Suprapubic skin (tissue), 4 donors: ENCODE results near the gene RBM39. TPM values are rescaled to one million over a fixed set of nuclear protein-coding genes. Genes with fewer than 3 reads are reported as not detected.
"Not testable (repeated sequence)": the region's sequence is repeated elsewhere in the genome, so short reads cannot be mapped to it uniquely, and the experiment has no call there.

Experiments used
- DNase-seq, 2 donors: peaks; one replicate each; pipeline ENCODE4 v3.0.0-alpha.2; 2019; ENCODE audit warnings: low spot score in 2 of 2
- H3K27ac ChIP-seq: fragments of 200-600 bp; sonication (generic); one replicate; pipeline ENCODE4 v1.5.1; 2019
- H3K27me3 ChIP-seq: fragments of 200-600 bp; sonication (generic); one replicate; pipeline ENCODE4 v1.5.1; 2019
- H3K36me3 ChIP-seq: fragments of 200-600 bp; sonication (generic); one replicate; pipeline ENCODE4 v1.5.1; 2019
- H3K4me1 ChIP-seq: fragments of 200-600 bp; sonication (generic); one replicate; pipeline ENCODE4 v1.5.1; 2019
- H3K4me3 ChIP-seq: fragments of 200-600 bp; sonication (generic); one replicate; pipeline ENCODE4 v1.5.1; 2019; ENCODE audit warnings: mild to moderate bottlenecking
- H3K9me3 ChIP-seq: fragments of 200-600 bp; sonication (generic); one replicate; pipeline ENCODE4 v1.5.1; 2019
- CTCF ChIP-seq, 2 donors: fragments of 200-600 bp in 1 of 2; fragments of 450-650 bp in 1 of 2; sonication (generic) in 1 of 2; IDR thresholded peaks; one replicate each; pipeline ENCODE4 v1.5.1; 2016 to 2019; ENCODE audit warnings: antibody characterized with exemption in 2 of 2, mild to moderate bottlenecking in 1 of 2, moderate library complexity in 1 of 2
- EP300 ChIP-seq: sonication (generic); formaldehyde crosslinking; IDR thresholded peaks from one replicate; pipeline ENCODE4 v1.6.1; 2017; ENCODE audit warnings: antibody characterized with exemption
- POLR2A ChIP-seq, 2 donors: fragments of 450-650 bp; IDR thresholded peaks; one replicate each; pipeline ENCODE4 v1.6.1; 2017; ENCODE audit warnings: antibody characterized with exemption in 2 of 2, mild to moderate bottlenecking in 2 of 2, moderate library complexity in 2 of 2
- POLR2AphosphoS5 ChIP-seq, 3 donors: sonication (generic); formaldehyde crosslinking; IDR thresholded peaks; one replicate each; pipeline ENCODE4 v1.6.1; 2017; ENCODE audit warnings: antibody characterized with exemption in 3 of 3
- WGBS: methylation state at CpG from one replicate; pipeline ENCODE4 v1.1.5; 2018; 5-methylcytosine and 5-hydroxymethylcytosine counted together
- total RNA-seq, 4 donors: library from RNA; depleted of rRNA; stranded (reverse); fragments of >200 nt; gene quantifications; one replicate each; pipeline ENCODE4 v1.1.0, GENCODE V29; 2016

The RBM39 gene
- total RNA-seq, 4 donors from 2014 or later = 245 to 599 (median 258) TPM

- DNase-seq = no peak
- Histone ChIP-seq H3K4me1 (peaks cover 4% of the 10 kb centered on the region), H3K27ac (no peak overlapping the region), H3K27me3 (no peaks in the 10 kb centered on the region), H3K9me3 (no peaks in the 10 kb centered on the region), H3K4me3 (no peak overlapping the region), H3K36me3 (peaks cover 99% of the 10 kb centered on the region)
- 89% methylated on average over 4 of the region's 4 CpGs for WGBS
- no peak for TF ChIP-seq CTCF (IDR thresholded peaks at IDR 0.05)
- TF ChIP-seq POLR2A (IDR thresholded peaks at IDR 0.05) = no peak
- TF ChIP-seq EP300 = no peak
- no peak for TF ChIP-seq POLR2AphosphoS5 (IDR thresholded peaks at IDR 0.05)
Observed at GRCh38 chr20:35716330-35716729, 25.7 kb downstream of the RBM39 start.

- DNase-seq = no peak
- Histone ChIP-seq H3K4me1 (peaks cover 6% of the 10 kb centered on the region), H3K27ac (no peak overlapping the region), H3K27me3 (no peaks in the 10 kb centered on the region), H3K4me3 (no peak overlapping the region), H3K9me3 (no peaks in the 10 kb centered on the region), H3K36me3 (peaks cover 99% of the 10 kb centered on the region)
- 98% methylated on average over 2 of the region's 2 CpGs for WGBS
- TF ChIP-seq EP300 (no peak), POLR2A (IDR thresholded peaks at IDR 0.05) (no peak), POLR2AphosphoS5 (IDR thresholded peaks at IDR 0.05) (no peak), CTCF (IDR thresholded peaks at IDR 0.05) (no peak)
Observed at GRCh38 chr20:35715652-35716051, 26.4 kb downstream of the RBM39 start.

DNA sequence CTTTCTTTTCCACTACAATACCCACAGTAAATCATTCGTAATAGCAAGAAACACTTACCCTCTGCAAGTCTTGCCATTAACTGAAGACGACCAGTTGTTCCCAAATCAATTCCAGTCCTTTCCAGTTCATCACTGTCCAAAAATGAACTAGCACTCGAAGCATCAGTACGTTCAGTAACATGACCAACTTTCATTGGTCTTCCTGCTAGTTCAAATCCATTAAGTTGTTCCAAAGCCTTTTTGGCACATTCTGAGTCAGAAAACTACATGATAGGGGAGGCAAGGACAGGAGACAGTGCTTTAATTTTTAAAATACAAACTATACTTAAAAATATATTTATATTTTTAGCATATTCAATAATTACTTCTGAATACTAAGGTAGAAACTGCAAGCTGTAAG is 27.9 kb downstream of the RBM39 start:
- Histone ChIP-seq H3K4me3 (no peak overlapping the region), H3K27me3 (no peaks in the 10 kb centered on the region), H3K36me3 (peaks cover 98% of the 10 kb centered on the region), H3K27ac (no peak overlapping the region), H3K9me3 (no peaks in the 10 kb centered on the region), H3K4me1 (peaks cover 17% of the 10 kb centered on the region)
- WGBS = 59% methylated on average over 4 of the region's 4 CpGs
- no peak for DNase-seq
- TF ChIP-seq POLR2AphosphoS5 (IDR thresholded peaks at IDR 0.05) (no peak), EP300 (no peak), CTCF (IDR thresholded peaks at IDR 0.05) (no peak), POLR2A (IDR thresholded peaks at IDR 0.05) (no peak)

DNA sequence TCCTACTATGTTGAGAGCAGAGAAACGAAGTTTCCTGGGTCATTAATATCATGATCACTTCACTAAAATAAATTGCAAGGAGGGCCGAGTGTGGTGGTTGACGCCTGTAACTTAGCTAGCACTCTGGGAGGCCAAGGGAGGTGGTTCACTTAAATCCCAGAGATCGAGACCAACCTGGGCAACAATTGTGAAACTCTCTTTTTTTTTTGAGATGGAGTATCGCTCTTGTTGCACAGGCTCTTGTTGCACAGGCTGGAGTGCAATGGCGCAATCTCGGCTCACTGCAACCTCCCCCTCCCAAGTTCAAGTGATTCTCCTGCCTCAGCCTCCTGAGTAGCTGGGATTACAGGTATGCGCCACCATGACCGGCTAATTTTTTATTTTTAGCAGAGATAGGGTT is 28.9 kb downstream of the RBM39 start:
- 88% methylated on average over 9 of the region's 9 CpGs for WGBS
- H3K4me3 ChIP-seq, H3K27ac ChIP-seq, DNase-seq, H3K9me3 ChIP-seq, H3K27me3 ChIP-seq: not testable (repeated sequence)
- Histone ChIP-seq H3K36me3 (peaks cover 95% of the 10 kb centered on the region), H3K4me1 (peaks cover 17% of the 10 kb centered on the region)

DNA sequence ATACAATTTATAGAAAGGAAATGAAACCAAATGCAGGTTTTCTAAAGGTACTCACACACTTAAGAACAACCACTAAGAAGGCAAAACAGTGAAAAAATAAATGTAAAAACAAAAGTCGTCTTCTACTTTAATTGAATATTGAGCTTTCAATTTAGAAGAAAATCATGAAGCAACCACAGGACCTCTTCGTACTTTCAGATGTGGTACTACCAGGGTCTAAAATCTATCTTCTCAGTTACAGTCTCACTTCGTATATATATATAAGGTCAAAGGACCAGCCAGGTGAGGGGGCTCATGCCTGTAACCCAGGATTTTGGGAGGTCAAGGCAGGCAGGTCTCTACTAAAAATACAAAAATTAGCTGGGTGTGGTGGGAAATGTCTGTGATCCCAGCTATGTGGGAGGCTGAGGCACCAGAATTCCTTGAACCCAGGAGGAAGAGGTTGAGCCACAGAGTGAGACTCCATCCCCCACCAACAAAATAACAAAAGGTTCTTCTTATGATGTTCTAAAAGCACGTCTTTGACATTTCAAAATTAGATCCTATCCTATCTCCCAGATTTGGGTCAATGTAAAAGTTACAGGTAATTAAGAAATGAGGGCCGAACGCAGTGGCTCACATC is 30.4 kb downstream of the RBM39 start:
- DNase-seq = no peak
- no peak overlapping the region for H3K4me3 ChIP-seq
- no peak overlapping the region for H3K27ac ChIP-seq
- peaks cover 95% of the 10 kb centered on the region for H3K36me3 ChIP-seq
- no peaks in the 10 kb centered on the region for H3K27me3 ChIP-seq
- TF ChIP-seq CTCF (IDR thresholded peaks at IDR 0.05) (no peak), POLR2AphosphoS5 (IDR thresholded peaks at IDR 0.05) (no peak), POLR2A (IDR thresholded peaks at IDR 0.05) (no peak), EP300 (no peak)
- H3K9me3 ChIP-seq = no peaks in the 10 kb centered on the region
- H3K4me1 ChIP-seq = peaks cover 17% of the 10 kb centered on the region
- 75% methylated on average over 6 of the region's 6 CpGs for WGBS
